TTC549 (cell line): ENCODE measurements around the gene MAMDC4.

Experiments
- FAIRE-seq: peaks from 2 replicates; lab custom pipeline; 2012; peaks lifted over from hg19 to GRCh38; lab: Jason Lieb, UNC

MAMDC4 gene

GRCh38 chr9:136890661-136891060 lies 38.5 kb downstream of the MAMDC4 start:
- no peak for FAIRE-seq

DNA sequence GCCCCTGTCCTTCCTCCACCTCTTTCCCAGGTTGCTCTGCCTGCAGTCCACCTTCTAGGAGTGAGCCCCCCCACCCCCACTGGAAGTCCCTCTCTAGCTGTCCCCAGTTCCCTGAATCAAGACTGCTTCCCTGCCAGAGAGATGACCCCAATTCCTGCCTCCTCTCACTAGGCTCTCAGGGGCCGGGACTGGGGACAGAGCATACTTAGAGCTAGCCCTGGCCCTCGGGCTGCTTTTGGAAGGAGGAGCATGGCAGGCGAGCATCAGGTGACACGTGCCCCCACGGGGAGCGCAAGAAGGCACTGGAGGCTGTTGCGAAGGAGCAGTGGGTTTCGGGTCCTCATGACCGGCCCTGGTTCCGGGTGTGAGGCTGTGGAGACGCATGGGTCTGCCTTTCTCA lies 43.9 kb downstream of the MAMDC4 start:
- no peak for FAIRE-seq

GRCh38 chr9:136898483-136899100 lies 46.4 kb downstream of the MAMDC4 start:
- FAIRE-seq: no peak

DNA sequence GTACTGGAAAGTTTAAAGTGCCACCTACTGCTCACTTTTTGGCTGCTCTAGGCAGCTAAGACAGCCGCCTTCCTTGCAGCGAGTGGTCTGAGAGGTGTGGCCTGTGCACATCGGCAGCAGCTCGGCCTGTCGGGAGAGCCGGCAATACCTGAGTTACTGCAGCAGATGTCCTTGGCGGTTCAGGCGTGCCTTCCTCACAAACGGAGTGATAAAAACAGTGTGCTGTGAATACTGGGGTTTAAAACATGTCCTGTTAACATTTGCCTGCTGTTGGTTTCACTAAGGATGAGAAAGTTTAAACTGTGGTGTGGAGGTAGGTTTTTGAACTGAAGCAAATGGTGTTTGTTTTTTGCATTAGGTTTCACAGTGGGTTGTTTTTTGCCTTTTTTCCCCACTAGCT lies 47.0 kb downstream of the MAMDC4 start:
- no peak for FAIRE-seq

DNA sequence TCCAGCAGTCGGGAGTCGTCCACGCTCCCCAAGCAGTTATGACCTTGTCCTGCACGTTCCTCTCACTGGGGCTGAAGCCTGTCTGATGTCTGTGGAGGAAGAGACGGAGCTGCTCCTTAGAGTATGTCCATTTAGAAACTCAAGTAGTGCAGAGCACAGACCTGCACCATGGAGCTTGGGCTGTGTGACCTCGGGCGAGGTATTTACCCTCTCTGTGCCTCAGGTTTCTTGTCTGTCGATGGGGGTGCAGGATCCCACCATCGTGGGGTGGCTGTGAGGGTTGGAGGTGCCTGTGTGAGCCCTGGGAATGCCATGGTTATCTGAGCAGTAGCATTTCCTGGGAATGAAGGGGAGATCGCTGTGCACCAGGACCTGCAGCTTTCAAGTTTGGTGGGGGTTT lies 48.4 kb downstream of the MAMDC4 start:
- no peak for FAIRE-seq

GRCh38 chr9:136900988-136901515 lies 48.9 kb downstream of the MAMDC4 start:
- FAIRE-seq: no peak

GRCh38 chr9:136901516-136902258 lies 49.5 kb downstream of the MAMDC4 start:
- no peak for FAIRE-seq

DNA sequence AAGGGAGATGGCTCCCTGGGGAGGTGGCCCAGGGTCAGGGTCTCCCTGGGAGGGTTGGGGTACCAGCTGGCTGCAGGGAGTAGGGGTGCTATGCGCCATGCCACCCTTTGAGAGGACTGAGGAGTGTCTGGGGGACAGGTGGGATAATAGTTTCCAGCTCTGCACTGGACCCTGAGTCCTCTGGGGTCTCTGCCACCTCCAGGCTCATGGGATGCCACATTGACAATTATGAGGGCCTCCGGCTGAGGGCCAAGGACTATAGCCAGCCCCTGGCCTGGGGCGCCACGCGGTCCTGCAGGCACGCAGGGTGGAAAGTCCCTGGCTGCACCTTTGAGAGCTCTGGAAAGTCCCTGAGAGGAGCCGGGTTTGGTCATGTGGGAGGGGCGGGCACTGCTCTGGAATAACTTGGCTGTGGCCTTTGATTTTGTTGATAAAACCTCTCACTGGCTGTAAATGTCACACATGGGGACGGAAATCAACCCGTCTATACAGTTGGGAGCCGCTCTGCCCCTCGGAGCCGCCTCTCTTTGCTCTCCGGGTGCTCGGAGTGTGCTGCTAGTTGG lies 50.2 kb downstream of the MAMDC4 start:
- no peak for FAIRE-seq

GRCh38 chr9:136903041-136903554 lies 51.0 kb downstream of the MAMDC4 start:
- no peak for FAIRE-seq

DNA sequence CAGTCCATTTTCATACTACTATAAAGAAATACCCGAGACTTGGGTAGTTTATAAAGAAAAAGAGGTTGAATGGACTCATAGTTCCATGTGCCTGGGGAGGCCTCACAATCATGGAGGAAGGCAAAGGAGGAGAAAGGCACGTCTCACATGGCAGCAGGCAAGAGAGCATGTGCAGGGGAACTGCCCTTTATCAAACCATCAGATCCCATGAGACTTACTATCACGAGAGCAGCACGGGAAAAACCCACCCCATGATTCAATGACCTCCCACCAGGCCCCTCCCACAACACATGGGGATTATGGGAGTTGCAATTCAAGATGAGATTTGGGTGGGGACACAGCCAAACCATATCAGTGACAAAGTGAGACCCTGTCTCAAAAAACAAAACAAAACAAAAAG lies 54.1 kb downstream of the MAMDC4 start:
- no peak for FAIRE-seq

DNA sequence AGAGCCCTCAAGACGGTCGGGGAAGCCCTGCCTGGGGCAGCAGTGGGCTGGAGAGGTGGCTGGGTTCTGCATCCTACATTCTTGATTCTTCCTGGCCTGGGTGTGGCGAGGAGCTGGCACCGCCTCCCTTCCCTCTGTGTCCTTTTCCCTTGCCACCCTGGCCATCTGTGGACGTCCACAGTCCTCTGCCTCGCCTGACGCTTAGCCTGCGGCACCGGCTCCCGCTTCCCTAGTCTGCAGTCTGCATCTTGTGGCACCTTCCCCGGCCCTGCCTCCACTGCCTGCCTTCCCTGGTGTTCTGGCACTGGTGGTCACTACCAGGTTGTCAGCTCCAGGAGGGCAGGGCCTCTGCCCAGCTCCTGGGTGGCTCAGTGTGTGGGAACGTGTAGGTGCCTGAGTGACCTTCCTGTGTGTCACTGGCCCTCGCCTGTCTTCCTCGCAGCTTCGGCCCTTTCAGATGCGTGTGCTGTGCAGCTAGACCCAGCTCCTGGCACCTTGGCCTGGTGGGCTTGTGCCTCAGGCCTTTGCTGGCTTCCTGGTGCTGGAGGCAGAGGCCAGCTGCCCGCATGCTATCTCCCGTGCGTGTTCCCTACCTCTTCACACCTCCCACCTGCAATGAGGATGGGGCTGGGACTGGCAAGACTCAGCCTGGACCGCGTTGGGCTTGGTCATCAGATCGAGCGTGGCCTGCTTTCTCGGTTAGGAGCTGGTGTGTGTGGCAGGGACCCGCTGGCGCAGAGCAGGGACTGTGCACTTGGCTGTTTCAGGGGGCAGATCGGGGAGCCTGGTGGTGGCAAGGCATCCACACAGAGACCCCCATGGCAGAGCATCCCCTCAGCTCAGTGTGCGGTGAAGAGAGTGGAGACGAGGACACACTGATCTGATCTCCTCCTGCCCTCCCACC lies 55.1 kb downstream of the MAMDC4 start:
- no peak for FAIRE-seq
